CD4-positive, alpha-beta T cell (primary cell): ENCODE results near the gene MTHFD1L. TPM values are rescaled to one million over a fixed set of nuclear protein-coding genes. Genes with fewer than 3 reads are reported as not detected.

Source experiments
- ATAC-seq: fragments of 200-7000 bp; cut with Tn5 transposase; one replicate; pipeline ENCODE4 v1.10.0; 2022; ENCODE audit warnings: mild to moderate bottlenecking; ENCODE audit not compliant: poor library complexity
- CTCF ChIA-PET: fragments of 350-600 bp; sonication (Branson Sonifier 250); formaldehyde crosslinking; loops from one replicate; lab custom pipeline; 2021; ENCODE audit warnings: antibody characterized with exemption, inconsistent platforms; lab: Charles Lee
- POLR2A ChIA-PET: fragments of 350-600 bp; sonication (Branson Sonifier 250); formaldehyde crosslinking; loops from one replicate; lab custom pipeline; 2021; ENCODE audit warnings: antibody characterized with exemption, inconsistent platforms; lab: Charles Lee
- DNase-seq, 14 experiments: peaks; one replicate each; pipeline ENCODE4 v3.0.0-alpha.2; 2013 to 2020; ENCODE audit warnings: mixed read lengths in 2 of 14
- H3K27ac ChIP-seq, 2 donors: one replicate each; pipeline versions ENCODE4 v1.5.1 to v1.7.0; 2013; ENCODE audit warnings: low read length in 2 of 2, low read depth in 1 of 2, mild to moderate bottlenecking in 1 of 2
- H3K27me3 ChIP-seq, 2 experiments: 1 replicate in 1 of 2; 2 replicates in 1 of 2; pipeline versions ENCODE4 v1.6.1 to v1.7.0; 2013; ENCODE audit warnings: low read length in 2 of 2, control low read depth in 1 of 2, mild to moderate bottlenecking in 1 of 2, moderate library complexity in 1 of 2; ENCODE audit not compliant: insufficient read depth in 2 of 2, control insufficient read depth in 1 of 2
- H3K36me3 ChIP-seq: one replicate; pipeline ENCODE4 v1.6.1; 2013; ENCODE audit warnings: low read length, control low read depth; ENCODE audit not compliant: insufficient read depth
- H3K4me1 ChIP-seq: one replicate; pipeline ENCODE4 v1.6.1; 2013; ENCODE audit warnings: low read length, control low read depth; ENCODE audit not compliant: insufficient read depth
- H3K4me3 ChIP-seq: one replicate; pipeline ENCODE4 v1.5.1; 2013; ENCODE audit warnings: mild to moderate bottlenecking, low read length, moderate library complexity
- H3K9me3 ChIP-seq, 2 experiments: 1 replicate in 1 of 2; 2 replicates in 1 of 2; pipeline versions ENCODE4 v1.6.1 to v1.7.0; 2013; ENCODE audit warnings: low read length in 2 of 2, mild to moderate bottlenecking in 2 of 2, control low read depth in 1 of 2, moderate library complexity in 1 of 2; ENCODE audit not compliant: control insufficient read depth in 1 of 2, insufficient read depth in 1 of 2
- H3K27ac Mint-ChIP-seq: one replicate; pipeline ENCODE4 v1.8.0; 2020; ENCODE audit warnings: mixed read lengths
- H3K27me3 Mint-ChIP-seq: one replicate; pipeline ENCODE4 v1.8.0; 2021; ENCODE audit warnings: mixed read lengths
- H3K36me3 Mint-ChIP-seq: one replicate; pipeline ENCODE4 v1.8.0; 2021; ENCODE audit warnings: low read depth, mixed read lengths
- H3K4me1 Mint-ChIP-seq: one replicate; pipeline ENCODE4 v1.8.0; 2021; ENCODE audit warnings: low read depth, mixed read lengths
- H3K4me3 Mint-ChIP-seq: one replicate; pipeline ENCODE4 v1.8.0; 2020; ENCODE audit warnings: mild to moderate bottlenecking, mixed read lengths
- H3K9me3 Mint-ChIP-seq: one replicate; pipeline ENCODE4 v1.8.0; 2020; ENCODE audit warnings: mixed read lengths
- intact Hi-C, 2 experiments: fragments of 100-400 bp; cut with DNase I in 1 of 2; cut with micrococcal nuclease in 1 of 2; formaldehyde crosslinking; loops; one replicate each; pipeline versions ENCODE4 v1.15.1 to v1.9.0; 2023 to 2025; cut with DNase I, micrococcal nuclease
- total RNA-seq, 174 experiments: library from RNA in 2 of 174; stranded (reverse) in 2 of 174; gene quantifications; one replicate each; pipeline ENCODE4 v1.2.3 and lab custom pipeline; 2021 to 2026
- TF ChIP-seq, protein P1 (sequence below): fragments of 200-600 bp; IDR thresholded peaks from one replicate; pipeline ENCODE4 v1.8.0; 2022; ENCODE audit warnings: antibody characterized with exemption, mild to moderate bottlenecking

Gene MTHFD1L
- total RNA-seq, 2 experiments from 2014 or later = 8.8 to 9.7 TPM

DNA sequence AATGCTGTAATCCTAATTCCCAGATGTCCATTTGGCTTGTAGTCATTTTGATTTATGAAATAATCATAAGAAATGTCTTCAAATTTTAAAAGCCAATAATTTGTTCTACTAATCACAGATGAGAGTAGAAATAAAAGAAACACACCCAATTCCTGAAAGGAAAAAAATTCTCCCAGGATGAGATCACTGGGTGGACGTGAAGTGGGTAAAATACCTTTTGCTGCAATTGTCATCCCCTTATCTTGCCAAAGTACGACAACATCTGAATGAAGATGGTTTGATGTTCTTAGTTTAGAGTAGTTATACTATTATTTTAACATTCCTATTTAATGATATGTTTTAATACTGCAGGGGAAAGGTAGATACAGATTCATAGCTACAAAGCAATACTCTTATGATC is 33.7 kb downstream of the MTHFD1L start:
- Histone ChIP-seq H3K9me3 (no peaks in the 10 kb centered on the region), H3K4me3 (no peak overlapping the region), H3K27ac (no peak overlapping the region), H3K36me3 (no peaks in the 10 kb centered on the region), H3K4me1 (peaks cover 7% of the 10 kb centered on the region), H3K27me3 (no peaks in the 10 kb centered on the region)
- ChIA-PET POLR2A (no interaction called here), CTCF (interaction anchor here (11.4 kb wide), 1 partner anchor 425 kb away, joined by 78 read pairs; no protein-coding TSS in a partner anchor)
- TF ChIP-seq, protein P1, sequence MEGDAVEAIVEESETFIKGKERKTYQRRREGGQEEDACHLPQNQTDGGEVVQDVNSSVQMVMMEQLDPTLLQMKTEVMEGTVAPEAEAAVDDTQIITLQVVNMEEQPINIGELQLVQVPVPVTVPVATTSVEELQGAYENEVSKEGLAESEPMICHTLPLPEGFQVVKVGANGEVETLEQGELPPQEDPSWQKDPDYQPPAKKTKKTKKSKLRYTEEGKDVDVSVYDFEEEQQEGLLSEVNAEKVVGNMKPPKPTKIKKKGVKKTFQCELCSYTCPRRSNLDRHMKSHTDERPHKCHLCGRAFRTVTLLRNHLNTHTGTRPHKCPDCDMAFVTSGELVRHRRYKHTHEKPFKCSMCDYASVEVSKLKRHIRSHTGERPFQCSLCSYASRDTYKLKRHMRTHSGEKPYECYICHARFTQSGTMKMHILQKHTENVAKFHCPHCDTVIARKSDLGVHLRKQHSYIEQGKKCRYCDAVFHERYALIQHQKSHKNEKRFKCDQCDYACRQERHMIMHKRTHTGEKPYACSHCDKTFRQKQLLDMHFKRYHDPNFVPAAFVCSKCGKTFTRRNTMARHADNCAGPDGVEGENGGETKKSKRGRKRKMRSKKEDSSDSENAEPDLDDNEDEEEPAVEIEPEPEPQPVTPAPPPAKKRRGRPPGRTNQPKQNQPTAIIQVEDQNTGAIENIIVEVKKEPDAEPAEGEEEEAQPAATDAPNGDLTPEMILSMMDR = no peak
- ATAC-seq = no peak
- Mint-ChIP-seq H3K36me3 (no peaks in the 10 kb centered on the region), H3K9me3 (no peaks in the 10 kb centered on the region), H3K27ac (no peak overlapping the region), H3K4me1 (peaks cover 19% of the 10 kb centered on the region), H3K27me3 (no peaks in the 10 kb centered on the region), H3K4me3 (no peak overlapping the region)
- intact Hi-C loops = loop anchor here in 1 of 2 experiments (10.0 kb wide), 1 partner anchor 576 kb away; no protein-coding TSS in a partner anchor
- DNase-seq = no peak

DNA sequence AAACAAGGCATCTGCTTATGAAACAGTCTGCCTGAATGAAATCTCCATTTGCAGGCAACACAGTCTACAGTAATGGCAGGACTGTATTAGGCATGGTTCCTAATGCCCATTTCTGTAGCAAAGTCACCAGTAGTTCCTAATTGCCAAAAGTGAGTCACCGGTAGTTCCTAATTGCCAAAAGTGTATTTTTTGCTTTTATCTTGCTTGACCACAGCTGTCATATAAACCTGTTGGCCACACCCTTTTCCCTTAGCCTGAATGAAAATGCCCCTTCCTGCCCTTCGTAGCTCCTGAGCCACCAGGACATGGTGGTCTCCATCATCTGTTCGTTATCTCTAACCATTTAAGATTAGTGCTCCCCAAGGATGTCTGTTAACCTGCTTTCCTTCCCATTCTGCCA is 34.5 kb downstream of the MTHFD1L start:
- H3K27ac Mint-ChIP-seq = no peak overlapping the region
- no peaks in the 10 kb centered on the region for H3K9me3 ChIP-seq
- no peak overlapping the region for H3K4me3 ChIP-seq
- ATAC-seq = no peak
- H3K36me3 ChIP-seq = no peaks in the 10 kb centered on the region
- CTCF ChIA-PET = interaction anchor here (1.6 kb wide), 1 partner anchor 8 kb away, joined by 3 read pairs; no protein-coding TSS in a partner anchor
- no peaks in the 10 kb centered on the region for H3K27me3 ChIP-seq
- H3K27ac ChIP-seq = no peak overlapping the region
- H3K4me1 Mint-ChIP-seq = peaks cover 14% of the 10 kb centered on the region
- no peaks in the 10 kb centered on the region for H3K27me3 Mint-ChIP-seq
- no peaks in the 10 kb centered on the region for H3K36me3 Mint-ChIP-seq
- peaks cover 3% of the 10 kb centered on the region for H3K4me1 ChIP-seq
- no peak overlapping the region for H3K4me3 Mint-ChIP-seq
- H3K9me3 Mint-ChIP-seq = no peaks in the 10 kb centered on the region
- intact Hi-C loops = no loop called here
- DNase-seq = no peak
- TF ChIP-seq, protein P1 = no peak
- POLR2A ChIA-PET = no interaction called here

DNA sequence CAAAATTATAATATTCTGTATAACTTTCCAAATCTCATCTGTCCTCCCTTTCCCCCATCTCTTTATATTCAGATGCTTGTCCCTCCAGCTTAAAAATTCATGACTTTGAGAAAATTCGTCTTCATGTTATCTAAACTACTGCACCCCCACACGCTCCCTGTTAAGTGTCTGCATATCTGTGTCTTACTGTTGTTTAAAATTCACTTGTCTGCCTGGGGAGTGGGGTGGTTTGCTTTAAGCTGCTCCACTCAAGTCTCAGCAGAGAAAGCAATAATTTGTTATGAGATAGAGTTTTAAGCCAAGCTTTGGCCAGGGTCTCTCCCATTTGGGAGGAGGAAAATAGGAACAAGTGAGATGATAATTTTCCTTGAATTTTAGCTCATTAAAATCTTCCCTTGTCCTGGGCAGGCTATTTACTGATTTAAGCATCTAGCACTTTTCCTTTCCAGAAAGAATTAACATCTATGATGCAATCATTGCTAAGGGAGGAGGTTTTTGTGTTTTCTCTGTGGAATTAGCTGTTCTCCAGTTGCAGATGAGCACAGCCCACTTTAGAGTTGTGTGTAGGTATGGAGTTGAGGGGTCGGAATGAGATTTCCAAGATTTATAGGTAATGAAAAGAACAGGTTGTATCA is 36.8 kb downstream of the MTHFD1L start:
- Histone ChIP-seq H3K4me1 (no peaks in the 10 kb centered on the region), H3K27ac (no peak overlapping the region), H3K36me3 (no peaks in the 10 kb centered on the region), H3K4me3 (no peak overlapping the region), H3K27me3 (no peaks in the 10 kb centered on the region), H3K9me3 (no peaks in the 10 kb centered on the region)
- ChIA-PET POLR2A (no interaction called here), CTCF (no interaction called here)
- TF ChIP-seq, protein P1 = no peak
- no peak overlapping the region for H3K4me3 Mint-ChIP-seq
- no peaks in the 10 kb centered on the region for H3K9me3 Mint-ChIP-seq
- DNase-seq (no peak), ATAC-seq (no peak)
- intact Hi-C loops = no loop called here
- peaks cover 3% of the 10 kb centered on the region for H3K36me3 Mint-ChIP-seq
- H3K27ac Mint-ChIP-seq = no peak overlapping the region
- H3K27me3 Mint-ChIP-seq = no peaks in the 10 kb centered on the region
- no peaks in the 10 kb centered on the region for H3K4me1 Mint-ChIP-seq
